Measurements from ENCODE around the gene EVA1C. TPM values are rescaled to one million over a fixed set of nuclear protein-coding genes. Genes with fewer than 3 reads are reported as not detected.
"Not testable (repeated sequence)": the region's sequence is repeated elsewhere in the genome, so short reads cannot be mapped to it uniquely, and the experiment has no call there.

The EVA1C gene
- total RNA-seq, 1 experiment from 2014 or later = 0.98 TPM

GRCh38 chr21:32507342-32507919, 94.9 kb downstream of the EVA1C start:
- no CpG with 5 or more reads among the region's 16 CpGs for WGBS (ENCODE audit: extremely low coverage, insufficient read length, low lambda C conversion rate)
- Mint-ChIP-seq H3K27ac (peak overlapping the region in 1 of 3 experiments; percentile 12; a peak in 1 of 7 replicates), H3K4me1 (peaks cover 11 to 14% of the 10 kb centered on the region in 2 experiments), H3K9me3 (peaks cover 3 to 7% of the 10 kb centered on the region in 2 experiments; a peak in 3 of 5 replicates), H3K4me3 (no peak overlapping the region), H3K36me3 (ENCODE audit: insufficient read depth in 1 of 3, low read depth in 3 of 3) (peaks cover 0 to 2% (median 0%) of the 10 kb centered on the region in 3 experiments; a peak in 2 of 7 replicates), H3K27me3 (ENCODE audit: low read depth) (peaks cover 2% of the 10 kb centered on the region; the same call in 1 of the 2 replicates)
- no peak for DNase-seq
- peaks cover 2% of the 10 kb centered on the region for H4K20me1 ChIP-seq (ENCODE audit: control insufficient read depth, insufficient read depth, insufficient read length)
- H3K56ac ChIP-seq (ENCODE audit: insufficient read length, low read depth, low read length) = no peak overlapping the region
- H2BK15ac ChIP-seq (ENCODE audit: low read depth, low read length) = no peak overlapping the region
- no peak overlapping the region for H2AK5ac ChIP-seq (ENCODE audit: insufficient read length, low read length)
- H2AFZ ChIP-seq (ENCODE audit: low read length) = no peak overlapping the region
- H4K8ac ChIP-seq (replicated peaks; ENCODE audit: insufficient read length, low read depth, low read length) = no peak overlapping the region
- no peaks in the 10 kb centered on the region for H3K9me3 ChIP-seq (ENCODE audit: control insufficient read depth, low read depth, low read length)
- no peak overlapping the region for H3K23ac ChIP-seq (ENCODE audit: insufficient read length, low read depth, low read length)
- H3K27me3 ChIP-seq (ENCODE audit: insufficient read depth, low read length) = no peaks in the 10 kb centered on the region
- H3K9ac ChIP-seq (ENCODE audit: extremely low read depth, insufficient read length, low read length) = no peak overlapping the region
- H3K79me1 ChIP-seq (ENCODE audit: insufficient read depth, low read depth, low read length, poor library complexity, severe bottlenecking) = no peaks in the 10 kb centered on the region
- H3K23me2 ChIP-seq (ENCODE audit: insufficient read length, low read depth, low read length, poor library complexity, severe bottlenecking) = no peaks in the 10 kb centered on the region
- H3K4me2 ChIP-seq (ENCODE audit: insufficient read depth, insufficient read length, low read length) = no peak overlapping the region
- no peak overlapping the region for H3K14ac ChIP-seq (ENCODE audit: insufficient read depth, low read length)
- no peak for TF ChIP-seq CTCF (conservative IDR thresholded peaks at IDR 0.05)
- no peak overlapping the region for H4K91ac ChIP-seq (ENCODE audit: insufficient read length, low read depth, low read length)
- H3T11ph ChIP-seq (ENCODE audit: low read length) = no peak overlapping the region
- no peaks in the 10 kb centered on the region for H3K4me1 ChIP-seq (ENCODE audit: insufficient read depth, low read length)
- no peak overlapping the region for H2BK120ac ChIP-seq (ENCODE audit: low read depth, low read length, poor library complexity, severe bottlenecking)
- H3K18ac ChIP-seq (ENCODE audit: insufficient read length, low read depth, low read length) = no peak overlapping the region
- no peak overlapping the region for H2BK12ac ChIP-seq (ENCODE audit: insufficient read length, low read depth, low read length)
- H3K4ac ChIP-seq (ENCODE audit: low read depth, low read length) = no peak overlapping the region
- no peak overlapping the region for H4K5ac ChIP-seq (ENCODE audit: insufficient read length, low read depth, low read length)
- no peak overlapping the region for H2BK20ac ChIP-seq (ENCODE audit: low read depth, low read length, poor library complexity, severe bottlenecking)
- H3K27ac ChIP-seq (ENCODE audit: insufficient read length, low read depth, low read length) = no peak overlapping the region
- H2BK5ac ChIP-seq (ENCODE audit: insufficient read length, low read length) = no peak overlapping the region
- no peaks in the 10 kb centered on the region for H3K79me2 ChIP-seq (ENCODE audit: insufficient read depth, low read length)

- H3K27ac ChIP-seq (ENCODE audit: insufficient read length, low read depth, low read length); H3K79me2 ChIP-seq (ENCODE audit: insufficient read depth, low read length); H2BK15ac ChIP-seq (ENCODE audit: low read depth, low read length); H3K4me3 Mint-ChIP-seq; H2AK5ac ChIP-seq (ENCODE audit: insufficient read length, low read length); H2BK5ac ChIP-seq (ENCODE audit: insufficient read length, low read length); H2BK20ac ChIP-seq (ENCODE audit: low read depth, low read length, poor library complexity, severe bottlenecking); H3K4ac ChIP-seq (ENCODE audit: low read depth, low read length); H3K9me3 Mint-ChIP-seq; H3K4me1 ChIP-seq (ENCODE audit: insufficient read depth, low read length); H3K18ac ChIP-seq (ENCODE audit: insufficient read length, low read depth, low read length); H3K9ac ChIP-seq (ENCODE audit: extremely low read depth, insufficient read length, low read length); DNase-seq; H3K9me3 ChIP-seq (ENCODE audit: control insufficient read depth, low read depth, low read length); H4K20me1 ChIP-seq (ENCODE audit: control insufficient read depth, insufficient read depth, insufficient read length); H3K23me2 ChIP-seq (ENCODE audit: insufficient read length, low read depth, low read length, poor library complexity, severe bottlenecking); H4K91ac ChIP-seq (ENCODE audit: insufficient read length, low read depth, low read length); H3K4me2 ChIP-seq (ENCODE audit: insufficient read depth, insufficient read length, low read length); H3K79me1 ChIP-seq (ENCODE audit: insufficient read depth, low read depth, low read length, poor library complexity, severe bottlenecking); H2AFZ ChIP-seq (ENCODE audit: low read length); H3K14ac ChIP-seq (ENCODE audit: insufficient read depth, low read length); H2BK120ac ChIP-seq (ENCODE audit: low read depth, low read length, poor library complexity, severe bottlenecking); H3K27me3 Mint-ChIP-seq (ENCODE audit: low read depth); H3K36me3 Mint-ChIP-seq (ENCODE audit: insufficient read depth in 1 of 3, low read depth in 3 of 3); H3K23ac ChIP-seq (ENCODE audit: insufficient read length, low read depth, low read length); H2BK12ac ChIP-seq (ENCODE audit: insufficient read length, low read depth, low read length); H3T11ph ChIP-seq (ENCODE audit: low read length); H4K8ac ChIP-seq (replicated peaks; ENCODE audit: insufficient read length, low read depth, low read length); H4K5ac ChIP-seq (ENCODE audit: insufficient read length, low read depth, low read length); H3K56ac ChIP-seq (ENCODE audit: insufficient read length, low read depth, low read length); H3K27me3 ChIP-seq (ENCODE audit: insufficient read depth, low read length): not testable (repeated sequence)
- Mint-ChIP-seq H3K4me1 (peaks cover 11 to 15% of the 10 kb centered on the region in 2 experiments), H3K27ac (peak overlapping the region in 1 of 3 experiments; percentile 59; a peak in 1 of 7 replicates)
- WGBS (ENCODE audit: extremely low coverage, insufficient read length, low lambda C conversion rate) = no CpG with 5 or more reads among the region's 4 CpGs
Measured at GRCh38 chr21:32508036-32508435, 95.5 kb downstream of the EVA1C start.
